ENCODE measurements around the gene LRRC8A.

GRCh38 chr9:128916745-128917144 is 34.8 kb downstream of the LRRC8A start:
- no peak for TF ChIP-seq CTCF (IDR thresholded peaks at IDR 0.05)
- no peak for TF ChIP-seq POLR2AphosphoS5 (IDR thresholded peaks at IDR 0.05)
- TF ChIP-seq EP300 (IDR thresholded peaks at IDR 0.05): no peak
- TF ChIP-seq POLR2A (IDR thresholded peaks at IDR 0.05): no peak
